GM18499 (cell line): ENCODE results near the gene AP3D1.

Source experiments
- ATAC-seq: cut with Tn5 transposase; IDR thresholded peaks from one replicate; pipeline ENCODE4 v1.9.1; 2021; ENCODE audit warnings: moderate number of reproducible peaks; ENCODE audit not compliant: insufficient read depth, unreplicated experiment

AP3D1 gene

GRCh38 chr19:2070986-2071673 is 80.2 kb downstream of the AP3D1 start:
- no peak for ATAC-seq

DNA sequence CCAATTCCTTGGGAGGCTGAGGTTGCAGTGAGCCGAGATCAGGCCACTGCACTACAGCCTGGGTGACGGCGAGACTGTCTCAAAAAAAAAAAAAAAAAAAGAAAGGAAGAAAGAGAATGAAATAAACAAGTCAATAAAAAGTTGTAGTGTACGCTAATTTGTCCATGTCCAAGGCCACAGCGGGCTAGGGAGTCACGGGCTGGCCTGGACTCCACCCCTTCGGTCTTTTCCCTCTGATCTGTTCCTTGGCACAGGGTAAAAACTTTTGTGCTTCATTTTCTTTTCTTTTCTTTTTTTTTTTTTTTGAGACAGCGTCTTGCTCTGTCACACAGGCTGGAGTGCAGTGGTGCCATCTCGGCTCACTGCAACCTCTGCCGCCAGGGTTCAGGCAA is 80.9 kb downstream of the AP3D1 start:
- no peak for ATAC-seq

DNA sequence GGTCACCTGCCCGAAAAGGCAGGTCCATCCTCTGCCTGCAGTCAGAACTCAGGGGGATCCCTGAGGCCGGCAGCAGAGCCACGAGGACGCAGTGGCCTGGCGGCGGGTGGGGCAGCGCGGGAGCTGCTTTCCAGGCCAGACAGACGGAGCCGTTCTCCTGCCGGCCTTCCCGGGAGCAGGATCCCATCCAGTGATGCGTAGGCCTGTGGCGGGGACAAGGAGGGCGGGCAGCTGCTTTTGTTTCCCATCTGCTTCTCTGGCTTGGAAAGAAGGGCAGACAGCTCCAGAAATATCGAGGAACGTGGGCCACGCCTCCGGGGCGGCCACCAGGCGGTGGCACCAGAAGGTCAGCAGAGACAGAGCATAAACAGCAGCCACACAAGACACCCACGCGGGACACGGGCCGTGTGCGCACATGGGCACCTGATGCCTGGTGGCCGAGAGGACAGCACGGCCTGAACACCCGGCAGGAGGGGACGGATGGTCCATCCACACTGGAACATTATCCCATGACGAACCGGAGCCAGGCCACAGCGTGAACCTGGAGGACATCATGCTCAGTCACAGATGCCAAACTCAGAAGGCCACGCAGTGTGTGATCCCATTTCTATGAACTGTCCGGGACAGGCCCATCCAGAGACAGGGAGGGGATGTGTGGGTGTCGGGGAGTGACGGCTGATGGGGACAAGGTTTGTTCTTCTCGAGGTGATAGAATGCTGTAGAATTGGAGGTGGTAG is 86.4 kb downstream of the AP3D1 start:
- no peak for ATAC-seq

GRCh38 chr19:2064395-2064787 is 87.0 kb downstream of the AP3D1 start:
- ATAC-seq = no peak

GRCh38 chr19:2063824-2064223 is 87.5 kb downstream of the AP3D1 start:
- no peak for ATAC-seq

DNA sequence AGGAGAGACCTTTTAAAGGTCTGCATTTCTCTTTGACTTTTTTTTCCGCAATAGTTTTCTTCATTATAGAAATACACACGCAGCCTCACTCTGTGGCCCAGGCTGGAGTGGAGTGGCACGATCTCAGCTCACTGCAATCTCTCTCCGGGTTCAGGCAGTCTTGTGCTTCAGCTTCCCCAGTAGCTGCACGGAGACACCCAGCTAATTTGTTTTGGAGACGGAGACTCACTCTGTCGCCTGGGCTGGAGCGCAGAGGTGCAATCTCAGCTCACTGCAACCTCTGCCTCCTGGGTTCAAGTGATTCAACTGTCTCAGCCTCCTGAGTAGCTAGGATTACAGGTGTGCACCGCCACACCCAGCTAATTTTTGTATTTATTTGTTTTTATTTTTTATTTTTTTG is 88.6 kb downstream of the AP3D1 start:
- ATAC-seq = no peak

DNA sequence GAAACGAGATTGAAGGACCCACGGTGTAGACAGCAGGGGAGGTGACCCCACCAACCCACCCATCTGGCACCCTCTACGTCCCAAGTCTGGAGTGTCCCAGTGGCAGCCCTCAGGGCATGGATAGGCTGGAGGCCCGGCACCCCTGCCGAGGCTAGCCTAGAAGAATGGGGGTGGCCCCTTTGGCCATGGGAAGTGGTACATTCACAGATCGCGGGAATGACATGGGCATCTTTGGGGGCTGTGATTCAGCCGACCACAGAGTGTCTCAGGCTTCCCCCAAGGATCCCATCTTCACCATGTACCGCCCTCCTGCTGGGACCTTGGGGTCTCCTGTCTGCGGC is 89.0 kb downstream of the AP3D1 start:
- no peak for ATAC-seq

DNA sequence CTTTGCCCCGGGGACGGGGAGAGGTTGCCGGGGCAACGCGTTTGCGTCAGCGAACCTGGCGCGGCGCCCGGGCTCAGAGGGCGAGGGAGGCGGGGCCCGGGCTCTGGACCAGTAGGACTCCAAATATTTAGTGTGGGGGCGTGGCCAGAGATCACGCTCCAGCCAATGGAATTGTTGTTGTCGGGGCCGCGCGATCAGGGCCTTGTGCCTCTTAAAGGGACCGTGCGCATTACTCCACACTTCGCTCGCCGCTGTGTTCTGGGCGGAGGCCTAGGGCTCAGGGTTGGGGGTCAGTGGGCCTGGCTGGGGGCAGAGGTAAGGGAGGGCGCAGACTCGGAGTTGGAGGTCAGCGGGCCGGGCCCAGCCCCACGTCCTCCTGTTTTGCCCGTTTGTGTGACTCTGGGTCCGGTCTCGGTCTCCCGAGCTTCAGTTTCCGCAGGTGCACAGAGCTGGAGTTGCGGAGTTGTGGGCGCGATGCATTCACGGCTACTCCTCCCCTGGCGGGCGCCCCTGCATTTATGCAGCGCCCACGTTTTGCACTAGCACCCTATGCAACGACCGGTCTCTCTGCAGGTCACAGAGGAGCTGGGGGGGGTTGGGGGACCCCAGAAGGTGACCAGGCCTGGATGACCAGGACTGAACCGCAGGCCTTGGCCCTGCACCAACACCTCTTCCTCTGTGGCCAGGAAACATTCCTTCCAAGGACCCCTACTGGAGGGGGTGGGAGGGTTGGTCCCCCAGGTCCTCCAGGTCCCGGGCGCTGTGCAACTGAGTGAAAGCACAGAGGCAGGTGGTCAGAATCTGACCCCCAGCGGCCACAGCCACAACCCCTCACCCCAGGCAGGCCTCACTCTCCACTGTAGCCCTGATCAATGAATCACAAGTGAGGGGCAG is 89.6 kb downstream of the AP3D1 start:
- ATAC-seq = peak; percentile 63

- peak; percentile 13 for ATAC-seq
Observed at GRCh38 chr19:2060884-2061494, 90.4 kb downstream of the AP3D1 start.

- no peak for ATAC-seq
Observed at GRCh38 chr19:2059422-2060201, 91.8 kb downstream of the AP3D1 start.

DNA sequence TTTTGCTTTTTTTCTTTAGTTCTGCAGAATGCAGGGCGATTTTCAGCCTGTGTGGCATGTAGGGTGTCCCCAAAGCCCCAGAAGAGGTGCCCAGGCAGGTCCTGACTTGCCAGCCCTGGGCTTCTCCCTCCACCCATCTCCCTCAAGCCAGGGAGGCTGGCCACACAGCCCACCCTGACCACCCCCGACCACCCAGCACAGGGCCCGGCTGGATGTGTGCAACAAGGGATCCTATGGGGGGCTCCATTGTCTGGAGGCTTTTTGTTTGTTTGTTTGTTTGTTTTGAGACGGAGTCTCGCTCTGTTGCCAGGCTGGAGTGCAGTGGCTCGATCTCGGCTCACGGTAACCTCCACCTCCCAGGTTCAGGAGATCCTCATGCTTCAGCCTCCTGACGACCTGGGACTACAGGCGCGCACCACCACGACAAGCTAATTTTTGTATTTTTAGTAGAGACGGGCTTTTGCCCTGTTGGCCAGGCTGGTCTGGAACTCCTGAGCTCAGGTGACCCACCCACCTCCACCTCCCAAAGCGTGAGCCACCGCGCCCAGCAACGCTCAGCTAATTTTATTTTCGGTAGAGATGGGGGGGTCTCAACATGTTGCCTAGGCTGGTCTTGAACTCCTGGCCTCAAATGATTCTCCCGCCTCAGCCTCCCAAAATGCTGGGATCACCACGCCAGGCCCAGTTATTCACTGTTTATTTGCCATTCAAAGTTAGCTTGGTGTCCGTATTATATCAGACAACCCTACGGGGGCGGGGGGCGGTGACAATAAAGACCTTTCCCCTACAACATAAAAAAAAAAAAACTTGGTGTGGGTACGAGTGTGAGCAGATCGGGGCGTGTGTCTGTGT is 92.6 kb downstream of the AP3D1 start:
- ATAC-seq = no peak

GRCh38 chr19:2057484-2058469 is 93.6 kb downstream of the AP3D1 start:
- ATAC-seq = no peak

GRCh38 chr19:2056837-2057192 is 94.6 kb downstream of the AP3D1 start:
- ATAC-seq = no peak

DNA sequence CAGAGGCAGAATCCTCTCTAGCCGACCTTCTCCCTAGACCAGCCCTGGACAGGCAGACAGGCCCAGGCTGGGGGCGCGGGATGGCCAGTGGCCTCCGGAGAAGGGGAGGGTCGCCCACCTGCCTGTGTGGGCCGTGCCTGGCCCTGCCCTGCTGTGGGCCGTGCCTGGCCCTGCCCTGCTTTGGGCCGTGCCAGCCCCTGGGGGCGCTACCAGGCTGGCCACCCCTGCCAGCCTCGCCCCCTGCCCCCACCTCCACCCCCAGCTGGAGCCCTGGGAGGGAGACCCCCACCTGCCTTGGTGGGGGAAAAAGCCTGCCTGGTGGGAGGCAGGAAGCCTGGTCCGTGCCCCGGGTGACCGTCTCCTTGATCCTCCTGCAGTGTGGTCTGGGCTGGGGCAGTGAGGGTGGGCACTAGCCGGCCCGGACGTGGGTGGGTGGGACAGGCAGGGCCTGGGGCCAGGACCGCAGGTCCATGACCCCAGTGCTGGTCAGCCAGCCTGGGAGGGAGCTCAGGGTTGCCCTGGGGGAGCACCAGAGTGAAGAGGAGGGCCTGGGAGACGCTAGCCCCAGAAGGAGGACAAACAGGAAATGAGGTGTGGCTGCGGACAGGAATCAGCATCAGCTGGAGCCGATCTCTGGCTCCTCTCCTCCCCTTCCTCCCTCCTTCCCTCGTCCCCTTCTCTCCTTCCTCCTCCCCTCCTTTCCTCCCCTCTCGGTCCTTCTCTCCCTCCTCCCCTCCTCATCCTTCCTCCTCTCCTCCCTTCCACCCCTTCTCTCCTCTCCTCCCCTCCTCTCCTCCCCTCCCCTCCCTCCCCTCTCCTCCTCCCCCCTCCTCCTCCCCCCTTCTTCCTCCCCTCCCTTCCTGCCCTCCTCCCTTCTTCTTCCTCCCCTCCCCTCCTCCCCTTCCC is 95.2 kb downstream of the AP3D1 start:
- ATAC-seq = no peak

GRCh38 chr19:2054763-2055162 is 96.6 kb downstream of the AP3D1 start:
- ATAC-seq = no peak

- no peak for ATAC-seq
Observed at GRCh38 chr19:2053601-2054389, 97.6 kb downstream of the AP3D1 start.
